Keratinocyte (primary cell): ENCODE results near the gene NUDT1. TPM values are rescaled to one million over a fixed set of nuclear protein-coding genes. Genes with fewer than 3 reads are reported as not detected.

Source experiments
- DNase-seq: peaks from one replicate; pipeline ENCODE4 v3.0.0-alpha.2; 2011; ENCODE audit warnings: low read depth, missing footprints, low spot score
- FAIRE-seq: peaks from 2 replicates; lab custom pipeline; 2011; peaks lifted over from hg19 to GRCh38; lab: Jason Lieb, UNC
- H2AFZ ChIP-seq: 2 replicates; pipeline ENCODE4 v1.6.0; 2012; ENCODE audit warnings: low read length, control low read depth, inconsistent platforms; ENCODE audit not compliant: control insufficient read depth
- H3K27ac ChIP-seq: 2 replicates; pipeline ENCODE4 v1.5.1; 2011; ENCODE audit warnings: low read length; ENCODE audit not compliant: control insufficient read depth, insufficient read depth
- H3K27me3 ChIP-seq: 3 replicates; pipeline ENCODE4 v1.6.0; 2011; ENCODE audit warnings: low read length; ENCODE audit not compliant: control insufficient read depth, insufficient read depth; ENCODE audit errors: extremely low read depth
- H3K36me3 ChIP-seq, 2 experiments: 2 replicates in 1 of 2; 3 replicates in 1 of 2; pipeline ENCODE4 v1.5.1; 2011; ENCODE audit warnings: low read length in 2 of 2, mild to moderate bottlenecking in 1 of 2; ENCODE audit not compliant: control insufficient read depth in 2 of 2, insufficient read depth in 2 of 2; ENCODE audit errors: extremely low read depth in 1 of 2
- H3K4me1 ChIP-seq: 3 replicates; pipeline ENCODE4 v1.5.1; 2011; ENCODE audit warnings: low read length; ENCODE audit not compliant: control insufficient read depth, insufficient read depth; ENCODE audit errors: extremely low read depth
- H3K4me2 ChIP-seq: 3 replicates; pipeline ENCODE4 v1.6.0; 2011; ENCODE audit warnings: low read depth, low read length; ENCODE audit not compliant: control insufficient read depth, insufficient read depth; ENCODE audit errors: extremely low read depth
- H3K4me3 ChIP-seq, 3 experiments: fragments of 200-600 bp in 1 of 3; sonication (generic) in 1 of 3; 2 replicates in 2 of 3; 3 replicates in 1 of 3; pipeline ENCODE4 v1.5.1; 2011 to 2016; ENCODE audit warnings: low read length in 3 of 3, mild to moderate bottlenecking in 3 of 3, control low read depth in 2 of 3, inconsistent platforms in 1 of 3, low read depth in 1 of 3, mixed read lengths in 1 of 3, mixed run types in 1 of 3, moderate library complexity in 1 of 3; ENCODE audit not compliant: control insufficient read depth in 2 of 3, insufficient read depth in 2 of 3; ENCODE audit errors: extremely low read depth in 1 of 3
- H3K79me2 ChIP-seq: 2 replicates; pipeline ENCODE4 v1.6.0; 2012; ENCODE audit warnings: low read length; ENCODE audit not compliant: control insufficient read depth, insufficient read depth
- H3K9ac ChIP-seq: 3 replicates; pipeline ENCODE4 v1.6.0; 2011; ENCODE audit warnings: low read length; ENCODE audit not compliant: control insufficient read depth, insufficient read depth; ENCODE audit errors: extremely low read depth
- H3K9me1 ChIP-seq: 3 replicates; pipeline ENCODE4 v1.6.0; 2011; ENCODE audit warnings: low read length; ENCODE audit not compliant: control insufficient read depth, insufficient read depth; ENCODE audit errors: extremely low read depth
- H3K9me3 ChIP-seq: 2 replicates; pipeline ENCODE4 v1.5.1; 2012; ENCODE audit warnings: low read depth, low read length; ENCODE audit not compliant: control insufficient read depth
- H4K20me1 ChIP-seq: 3 replicates; pipeline ENCODE4 v1.6.0; 2011; ENCODE audit warnings: low read length; ENCODE audit not compliant: control insufficient read depth, insufficient read depth; ENCODE audit errors: extremely low read depth
- CTCF ChIP-seq, 3 experiments: IDR thresholded peaks in 1 of 3; conservative IDR thresholded peaks in 1 of 3; optimal IDR thresholded peaks in 1 of 3; 2 replicates in 2 of 3; 3 replicates in 1 of 3; pipeline versions ENCODE3 to v1.5.1; 2011; ENCODE audit warnings: low read length in 3 of 3, mild to moderate bottlenecking in 3 of 3, moderate library complexity in 2 of 3, control low read depth in 1 of 3, inconsistent platforms in 1 of 3; ENCODE audit not compliant: insufficient read depth in 2 of 3; ENCODE audit errors: extremely low read depth in 1 of 3
- EZH2 ChIP-seq: IDR thresholded peaks from one replicate; pipeline ENCODE4 v1.6.1; 2012; ENCODE audit warnings: inconsistent platforms, mild to moderate bottlenecking, low read length, moderate library complexity
- dilution Hi-C: fragments of 300-500 bp; cut with MboI; formaldehyde crosslinking; loops from one replicate; pipeline ENCODE4 v1.7.0; 2020; ENCODE audit warnings: low sequenced_read_pairs; ENCODE audit not compliant: extremely low pct_ligation_motif_present
- polyA plus RNA-seq, 5 experiments: library from polyadenylated mRNA; depleted of rRNA in 3 of 5; stranded (reverse) in 3 of 5; stranded (forward) in 1 of 5; unstranded in 1 of 5; fragments of >200 nt; gene quantifications; 1 replicate in 1 of 5; 2 replicates in 3 of 5; 3 replicates in 1 of 5; pipeline versions ENCODE4 v1.2.1 to v1.2.3, GENCODE V29; 2011 to 2012; ENCODE audit warnings: missing spikeins in 2 of 5, low read depth in 1 of 5, low replicate concordance in 1 of 5

NUDT1 gene
- polyA plus RNA-seq, 1 donor (not counting 4 experiments of a cell fraction or from before 2014, with no cell fraction given) = 21.9 TPM

GRCh38 chr7:2247141-2247995 lies 5.3 kb downstream of the NUDT1 start:
- Histone ChIP-seq H3K27me3 (no peaks in the 10 kb centered on the region), H4K20me1 (no peaks in the 10 kb centered on the region), H3K4me1 (peaks cover 22% of the 10 kb centered on the region), H2AFZ (no peak overlapping the region), H3K4me2 (no peak overlapping the region), H3K9ac (no peak overlapping the region), H3K36me3 (peaks cover 0 to 6% of the 10 kb centered on the region in 2 experiments), H3K27ac (no peak overlapping the region), H3K9me1 (peaks cover 2% of the 10 kb centered on the region), H3K79me2 (peaks cover 5% of the 10 kb centered on the region), H3K9me3 (no peaks in the 10 kb centered on the region), H3K4me3 (no peak overlapping the region)
- dilution Hi-C loops = no loop called here
- DNase-seq (no peak), FAIRE-seq (no peak)
- TF ChIP-seq CTCF (optimal IDR thresholded peaks at IDR 0.05 in 1 of 3, IDR thresholded peaks at IDR 0.05 in 1 of 3, conservative IDR thresholded peaks at IDR 0.05 in 1 of 3; ENCODE audit: extremely low read depth in 1 of 3, insufficient read depth in 2 of 3, low read length in 3 of 3) = peak; percentile 55 to 72 (median 61)
- TF ChIP-seq EZH2 = no peak

- peak overlapping the region; percentile 6 for H3K27ac ChIP-seq
- dilution Hi-C loops = no loop called here
- H3K9me3 ChIP-seq = no peaks in the 10 kb centered on the region
- H4K20me1 ChIP-seq = no peaks in the 10 kb centered on the region
- peak overlapping the region; percentile 35 for H3K9ac ChIP-seq
- DNase-seq (no peak), FAIRE-seq (no peak)
- H3K36me3 ChIP-seq = peaks cover 0 to 6% of the 10 kb centered on the region in 2 experiments
- H3K4me3 ChIP-seq = no peak overlapping the region
- H3K9me1 ChIP-seq = no peaks in the 10 kb centered on the region
- peaks cover 11% of the 10 kb centered on the region for H3K4me1 ChIP-seq
- peak overlapping the region; percentile 69 for H2AFZ ChIP-seq
- no peaks in the 10 kb centered on the region for H3K79me2 ChIP-seq
- no peak overlapping the region for H3K4me2 ChIP-seq
- H3K27me3 ChIP-seq = no peaks in the 10 kb centered on the region
- TF ChIP-seq EZH2 (no peak), CTCF (optimal IDR thresholded peaks at IDR 0.05 in 1 of 3, IDR thresholded peaks at IDR 0.05 in 1 of 3, conservative IDR thresholded peaks at IDR 0.05 in 1 of 3; ENCODE audit: extremely low read depth in 1 of 3, insufficient read depth in 2 of 3, low read length in 3 of 3) (peak in 1 of 3 experiments; percentile 16)
Measured at GRCh38 chr7:2248984-2249694, 7.1 kb downstream of the NUDT1 start.
